Activated CD4-positive, CD25-positive, alpha-beta regulatory T cell (primary cell): ENCODE measurements around the gene EIF1AD.
"Not testable (repeated sequence)": the region's sequence is repeated elsewhere in the genome, so short reads cannot be mapped to it uniquely, and the experiment has no call there.

Experiments
- DNase-seq, 4 experiments: peaks; one replicate each; lab custom pipeline; 2025; lab: John Stamatoyannopoulos, UW

Gene EIF1AD

DNA sequence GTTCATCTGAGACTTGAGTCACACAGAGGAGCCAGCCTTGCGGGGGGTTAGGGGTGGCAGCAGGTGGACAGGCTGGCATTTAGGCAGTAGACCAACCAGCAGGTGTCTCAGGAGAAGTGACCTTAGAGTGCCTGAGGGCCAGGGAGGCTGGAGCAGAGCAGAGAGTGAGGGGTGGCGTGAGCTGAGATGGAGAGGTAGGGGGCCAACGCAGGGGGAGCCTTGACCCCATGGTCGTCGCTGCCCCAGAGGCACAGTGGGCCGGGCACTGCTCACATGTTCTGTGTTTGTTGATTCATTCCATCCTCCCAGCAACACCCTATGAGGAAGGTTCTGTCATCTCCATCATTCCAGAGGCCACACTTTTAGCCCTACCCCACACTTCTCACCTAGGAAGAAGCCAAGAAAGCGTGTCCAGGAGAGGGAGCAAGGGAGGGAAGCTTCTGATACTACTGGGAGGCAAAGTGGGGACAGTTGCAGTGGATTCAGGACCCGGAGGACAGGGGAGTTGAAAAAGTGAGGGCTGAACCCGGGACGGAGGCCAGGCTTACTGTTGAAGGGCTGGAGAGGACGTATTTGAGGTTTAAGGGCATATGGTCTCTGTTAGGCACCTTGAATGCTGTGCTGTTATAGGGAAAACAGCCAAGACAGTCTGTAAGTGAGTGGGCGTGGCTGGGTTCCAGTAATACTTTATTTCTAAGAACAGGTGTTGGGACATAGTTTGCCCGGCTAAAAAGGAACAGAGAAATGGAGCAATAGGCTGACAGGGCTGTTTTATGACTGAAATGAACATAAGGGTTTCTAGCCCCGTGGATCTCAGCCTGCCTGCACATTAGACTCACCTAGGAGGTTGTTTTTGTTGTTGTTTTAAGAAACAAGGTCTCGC is 33.1 kb downstream of the EIF1AD start:
- DNase-seq = no peak

DNA sequence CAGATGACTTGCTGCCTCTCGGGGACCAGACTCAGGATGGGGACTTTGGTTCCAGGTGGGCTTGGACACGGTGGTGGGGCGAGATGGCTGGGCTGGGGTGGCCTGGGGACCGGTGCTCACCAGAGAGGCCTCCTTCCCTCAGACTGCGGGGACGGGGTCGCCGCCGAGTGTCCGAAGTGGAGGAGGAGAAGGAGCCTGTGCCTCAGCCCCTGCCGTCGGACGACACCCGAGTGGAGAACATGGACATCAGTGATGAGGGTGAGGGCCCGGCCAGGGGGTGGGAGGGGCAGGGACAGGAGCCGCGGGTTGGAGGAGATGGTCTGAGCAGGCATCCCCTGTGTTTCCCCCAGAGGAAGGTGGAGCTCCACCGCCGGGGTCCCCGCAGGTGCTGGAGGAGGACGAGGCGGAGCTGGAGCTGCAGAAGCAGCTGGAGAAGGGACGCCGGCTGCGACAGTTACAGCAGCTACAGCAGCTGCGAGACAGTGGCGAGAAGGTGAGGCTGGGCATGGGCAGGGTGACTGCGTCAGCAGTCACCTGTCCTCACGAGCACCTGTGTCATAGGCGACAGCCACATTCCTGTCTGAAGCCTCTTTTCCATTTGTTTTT is 34.5 kb downstream of the EIF1AD start:
- no peak for DNase-seq

DNA sequence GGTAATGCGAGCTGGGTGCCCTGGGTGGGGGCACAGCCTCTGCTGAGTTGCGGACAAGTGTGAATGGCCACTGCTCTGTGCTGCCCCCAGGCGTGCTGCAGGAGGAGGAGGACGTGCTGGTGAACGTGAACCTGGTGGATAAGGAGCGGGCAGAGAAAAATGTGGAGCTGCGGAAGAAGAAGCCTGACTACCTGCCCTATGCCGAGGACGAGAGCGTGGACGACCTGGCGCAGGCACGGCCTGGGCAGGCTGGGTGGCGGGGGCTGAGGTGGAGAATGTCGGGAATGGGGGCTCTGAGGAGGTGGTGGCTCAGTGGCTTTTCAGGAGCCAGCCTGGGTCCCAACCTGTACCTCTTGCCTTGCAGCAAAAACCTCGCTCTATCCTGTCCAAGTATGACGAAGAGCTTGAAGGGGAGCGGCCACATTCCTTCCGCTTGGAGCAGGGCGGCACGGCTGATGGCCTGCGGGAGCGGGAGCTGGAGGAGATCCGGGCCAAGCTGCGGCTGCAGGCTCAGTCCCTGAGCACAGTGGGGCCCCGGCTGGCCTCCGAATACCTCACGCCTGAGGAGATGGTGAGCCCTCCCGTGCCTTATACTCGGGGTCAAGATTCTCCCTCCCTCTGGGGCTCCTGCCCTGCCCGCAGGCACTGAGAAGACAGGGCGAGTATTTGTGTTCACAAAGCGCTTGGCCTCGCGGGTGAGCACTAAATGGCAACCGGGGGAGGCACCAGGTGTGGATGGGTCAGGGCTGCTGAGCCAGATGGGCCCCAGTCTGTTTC is 35.8 kb downstream of the EIF1AD start:
- no peak for DNase-seq

DNA sequence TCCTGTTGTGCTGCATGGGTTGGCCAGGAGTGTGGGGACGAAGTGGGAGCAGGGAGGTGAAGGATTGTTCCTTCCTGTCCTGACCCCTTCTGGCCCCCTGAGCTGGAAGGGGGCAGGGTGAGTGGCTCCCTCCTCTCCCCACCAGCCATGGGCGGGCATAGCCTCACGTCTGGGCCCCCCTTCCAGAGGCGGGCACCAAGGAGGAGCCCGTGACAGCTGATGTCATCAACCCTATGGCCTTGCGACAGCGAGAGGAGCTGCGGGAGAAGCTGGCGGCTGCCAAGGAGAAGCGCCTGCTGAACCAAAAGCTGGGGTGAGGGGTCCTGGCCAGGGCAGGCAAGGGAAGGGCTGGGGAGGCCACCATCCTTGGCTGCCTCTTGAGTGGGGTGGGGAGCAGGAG is 37.1 kb downstream of the EIF1AD start:
- DNase-seq = no peak

DNA sequence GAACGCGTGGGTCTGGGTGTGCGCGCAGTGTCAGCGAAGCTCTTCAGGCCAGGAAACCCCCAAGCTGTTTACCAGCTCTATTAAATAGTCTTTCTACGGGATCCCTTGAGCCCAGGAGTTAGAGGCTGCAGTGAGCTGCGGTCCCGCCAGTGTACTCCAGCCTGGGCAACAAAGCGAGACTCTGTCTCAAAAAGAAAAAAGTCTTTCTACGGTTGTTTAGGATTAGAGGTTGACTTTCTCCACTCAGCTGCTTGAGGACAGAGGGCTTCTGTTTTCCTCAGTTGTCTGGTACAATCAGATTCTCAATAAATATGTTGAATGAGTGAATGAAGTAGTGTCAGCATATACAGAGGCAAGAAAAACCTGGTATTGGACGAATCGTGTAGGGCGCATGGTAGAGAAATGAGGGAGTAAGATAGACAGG is 39.8 kb downstream of the EIF1AD start:
- DNase-seq = no peak

DNA sequence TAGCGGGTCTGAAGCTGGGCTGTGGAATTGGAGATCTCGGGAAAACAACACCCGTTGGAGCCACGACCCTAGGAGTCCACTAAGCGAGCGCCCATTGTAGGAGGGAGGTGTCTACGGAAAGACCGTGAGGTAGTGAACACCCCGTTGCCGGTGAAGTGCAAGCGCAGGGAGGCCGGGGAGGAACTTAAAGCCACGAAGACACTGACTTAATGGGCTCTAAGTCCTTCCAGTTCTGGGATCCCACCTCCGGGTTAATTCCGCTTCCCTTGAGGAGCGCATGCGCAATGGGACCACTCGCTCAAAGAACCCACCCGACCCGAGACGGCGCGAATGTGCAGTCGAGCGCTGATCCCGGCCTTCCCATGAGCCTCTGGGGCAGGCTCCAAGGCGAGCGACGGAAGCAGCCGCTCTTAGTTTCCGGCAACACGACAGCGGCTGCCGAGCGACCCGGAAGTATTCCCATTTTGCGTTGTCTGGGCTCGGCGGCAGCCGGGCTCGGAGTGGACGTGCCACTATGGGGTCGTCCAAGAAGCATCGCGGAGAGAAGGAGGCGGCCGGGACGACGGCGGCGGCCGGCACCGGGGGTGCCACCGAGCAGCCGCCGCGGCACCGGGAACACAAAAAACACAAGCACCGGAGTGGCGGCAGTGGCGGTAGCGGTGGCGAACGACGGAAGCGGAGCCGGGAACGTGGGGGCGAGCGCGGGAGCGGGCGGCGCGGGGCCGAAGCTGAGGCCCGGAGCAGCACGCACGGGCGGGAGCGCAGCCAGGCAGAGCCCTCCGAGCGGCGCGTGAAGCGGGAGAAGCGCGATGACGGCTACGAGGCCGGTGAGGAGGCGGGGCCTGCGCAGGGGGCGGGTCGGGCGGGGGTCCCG is 40.5 kb downstream of the EIF1AD start, which contains the start of gene SART1:
TSS of gene SART1 (plus strand) at position 468 of the 874 bp plus-strand sequence. CDS start at position 515, 47 bp downstream.
- DNase-seq = peak; percentile 79 to 89 (median 86)

DNA sequence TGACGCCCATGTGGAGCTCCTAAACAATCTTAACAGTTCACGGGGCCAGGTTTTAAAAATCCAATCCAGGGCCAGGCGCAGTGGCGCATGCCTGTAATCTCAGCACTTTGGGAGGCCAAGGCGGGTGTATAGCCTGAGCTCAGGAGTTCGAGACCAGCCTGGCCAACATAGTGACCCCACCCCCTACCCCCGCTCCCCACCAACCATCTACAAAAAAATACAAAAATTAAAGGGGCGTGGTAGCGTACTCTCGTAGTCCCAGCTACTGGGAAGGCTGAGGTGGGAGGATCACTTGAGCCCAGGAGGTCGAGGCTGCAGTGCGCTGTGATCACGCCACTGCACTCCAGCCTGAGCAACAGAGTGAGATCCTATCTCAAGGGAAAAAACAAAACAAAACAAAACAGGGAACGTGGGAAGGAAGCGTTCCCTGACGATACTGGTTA is 41.1 kb downstream of the EIF1AD start:
- no peak for DNase-seq

DNA sequence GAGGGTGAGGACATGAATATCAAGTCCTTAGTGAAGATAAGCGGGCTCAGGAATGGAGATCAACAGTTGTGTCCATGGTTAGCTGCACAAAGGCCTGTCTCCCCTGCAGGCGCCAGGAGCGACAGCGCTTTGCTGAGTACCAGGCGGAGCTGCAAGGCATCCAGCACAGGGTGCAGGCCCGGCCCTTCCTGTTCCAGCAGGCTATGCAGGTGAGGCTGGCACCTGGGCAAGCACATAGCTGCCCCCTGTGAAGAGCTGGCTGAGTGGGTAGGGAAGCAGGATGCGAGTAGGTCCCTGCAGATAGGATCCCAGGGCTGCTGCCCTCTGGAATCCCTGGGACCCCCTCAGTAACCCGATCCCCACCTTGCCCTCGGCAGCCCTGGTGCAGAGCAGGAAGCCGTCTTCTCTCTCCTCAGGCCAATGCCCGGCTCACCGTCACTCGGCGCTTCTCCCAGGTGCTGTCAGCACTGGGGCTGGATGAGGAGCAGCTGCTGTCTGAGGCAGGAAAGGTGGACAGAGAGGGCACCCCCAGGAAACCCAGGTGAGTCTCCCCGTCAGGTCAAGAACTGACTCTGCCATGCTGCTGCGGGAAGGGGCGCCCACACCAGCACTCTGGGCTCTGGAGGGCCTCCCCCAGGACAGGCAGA is 43.1 kb downstream of the EIF1AD start:
- no peak for DNase-seq

DNA sequence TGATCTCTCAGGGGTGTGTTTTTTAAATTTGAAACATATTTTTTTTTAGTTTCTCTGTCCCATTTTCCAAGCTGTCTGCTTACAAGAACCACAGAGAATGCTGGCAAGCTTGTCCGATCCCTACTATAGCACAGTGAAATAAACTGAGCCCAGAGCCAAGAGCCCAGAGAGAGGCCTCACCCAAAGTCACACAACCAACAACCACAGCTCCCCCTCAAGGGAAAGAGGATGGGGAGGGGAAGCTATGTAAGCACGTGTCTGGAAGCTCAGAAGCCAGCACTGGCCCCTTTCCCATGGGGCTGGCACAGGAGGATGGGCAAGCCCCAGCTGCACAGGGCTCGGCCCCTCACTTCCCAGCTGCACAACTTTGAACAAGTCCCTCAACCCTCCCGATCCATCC is 43.7 kb downstream of the EIF1AD start:
- no peak for DNase-seq

DNA sequence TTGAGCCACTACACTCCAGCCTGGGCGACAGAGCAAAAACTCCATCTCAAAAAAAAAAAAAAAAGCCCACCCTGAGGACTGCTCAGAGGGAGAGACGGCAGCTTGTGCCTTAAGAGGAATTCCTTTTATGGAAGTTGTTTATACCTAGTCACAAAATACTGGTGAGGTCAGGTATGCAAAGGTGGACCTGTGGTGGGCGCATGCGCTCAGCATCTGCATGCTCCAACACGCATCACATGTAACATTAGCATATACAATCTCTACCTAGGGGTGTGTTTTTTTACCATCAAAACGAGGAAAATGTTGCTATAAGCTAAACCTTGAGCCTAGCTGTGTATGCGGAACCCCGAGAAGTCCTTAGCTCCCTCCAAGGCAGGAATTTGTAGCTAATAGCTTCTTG is 47.2 kb downstream of the EIF1AD start:
- DNase-seq = no peak

DNA sequence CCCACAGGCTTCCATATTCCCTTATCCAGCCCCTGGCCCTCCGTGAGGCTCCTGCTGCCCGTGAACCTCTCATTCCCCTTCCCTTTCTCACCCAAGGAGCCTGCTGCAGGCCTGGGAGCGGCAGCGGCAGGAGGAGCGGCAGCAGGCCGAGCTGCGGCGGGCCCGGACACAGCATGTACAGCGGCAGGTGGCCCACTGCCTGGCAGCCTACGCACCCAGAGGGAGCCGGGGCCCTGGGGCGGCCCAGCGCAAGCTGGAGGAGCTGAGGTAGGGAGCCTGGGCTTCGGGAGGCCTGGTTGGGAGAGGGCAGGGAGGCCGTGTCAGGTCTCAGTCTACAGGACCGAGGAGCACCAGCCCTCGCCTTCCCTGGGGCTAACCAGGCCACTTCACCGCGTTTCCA is 48.5 kb downstream of the EIF1AD start:
- DNase-seq = no peak

DNA sequence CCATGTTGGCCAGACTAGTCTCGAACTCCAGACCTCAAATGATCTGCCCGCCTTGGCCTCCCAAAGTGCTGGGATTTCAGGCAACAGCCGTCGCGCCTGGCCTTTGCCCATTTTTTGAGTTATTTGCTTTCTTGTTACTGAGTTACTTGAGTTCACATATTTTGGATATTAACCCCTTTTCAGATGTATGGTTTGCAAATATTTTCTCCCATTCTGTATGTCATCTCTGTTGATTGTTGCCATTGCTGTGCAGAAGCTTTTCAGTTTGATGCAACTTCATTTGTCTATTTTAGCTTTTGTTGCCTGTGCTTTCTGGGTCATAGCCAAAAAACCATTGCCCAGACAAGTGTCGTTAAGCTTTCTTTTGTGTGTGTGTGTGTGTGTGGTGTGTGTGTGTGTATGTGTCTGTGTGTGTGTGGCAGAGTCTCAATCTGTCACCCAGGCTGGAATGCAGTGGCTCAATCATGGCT is 49.9 kb downstream of the EIF1AD start:
- DNase-seq = no peak

DNA sequence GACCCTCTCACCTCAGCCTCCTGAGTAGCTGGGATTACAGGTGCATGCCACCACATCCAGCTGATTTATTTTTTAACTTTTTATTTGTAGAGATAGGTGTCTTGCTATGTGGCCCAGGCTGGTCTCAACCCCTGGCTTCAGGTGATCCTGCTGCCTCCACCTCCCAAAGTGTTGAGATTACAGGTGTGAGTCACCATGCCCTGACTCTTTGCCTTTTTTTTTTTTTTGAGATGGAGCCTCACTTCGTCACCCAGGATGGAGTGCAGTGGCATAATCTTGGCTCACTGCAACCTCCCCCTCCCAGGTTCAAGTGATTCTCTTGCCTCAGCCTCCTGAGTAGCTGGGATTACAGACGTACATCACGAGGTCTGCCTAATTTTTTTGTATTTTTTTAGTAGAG is 50.3 kb downstream of the EIF1AD start:
- not testable (repeated sequence) for DNase-seq

DNA sequence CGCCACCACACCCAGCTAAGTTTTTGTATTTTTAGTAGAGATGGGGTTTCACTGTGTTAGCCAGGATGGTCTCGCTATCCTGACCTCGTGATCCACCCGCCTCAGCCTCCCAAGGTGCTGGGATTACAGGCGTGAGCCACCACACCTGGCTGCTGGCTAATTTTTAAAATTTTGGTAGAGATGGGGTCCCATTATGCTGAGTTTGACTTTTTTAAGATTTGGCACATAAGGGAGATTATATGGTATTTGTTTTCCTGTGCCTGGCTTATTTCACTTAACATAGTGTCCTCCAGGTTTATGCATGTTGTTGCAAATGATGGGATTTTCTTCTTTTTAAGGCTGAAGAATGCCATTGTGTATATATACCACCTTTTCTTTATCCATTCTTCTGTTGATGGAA is 51.2 kb downstream of the EIF1AD start:
- DNase-seq = not testable (repeated sequence)

DNA sequence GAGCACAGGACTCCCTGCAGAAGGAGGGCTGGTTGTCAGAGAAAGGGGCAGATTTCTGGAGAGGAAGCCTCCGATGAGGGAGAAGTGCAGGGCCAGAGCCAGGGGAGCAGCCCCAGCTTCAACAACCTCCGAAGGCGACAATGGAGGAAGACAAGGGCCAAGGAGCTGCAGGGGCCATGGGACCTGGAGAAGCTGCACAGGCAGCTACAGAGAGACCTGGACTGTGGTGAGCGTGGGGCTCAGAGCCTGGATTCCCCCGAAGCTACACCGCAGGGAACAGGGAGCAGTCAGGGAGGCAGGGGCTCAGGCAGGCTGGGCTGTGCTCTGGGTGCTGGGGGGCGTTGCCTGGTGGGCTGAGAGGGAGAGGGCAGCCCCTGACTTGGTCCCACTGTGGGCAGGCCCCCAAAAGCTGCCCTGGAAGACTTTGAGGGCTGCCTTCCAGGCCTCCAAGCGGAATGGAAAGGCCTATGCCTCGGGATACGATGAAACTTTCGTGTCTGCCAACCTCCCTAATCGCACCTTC is 54.3 kb downstream of the EIF1AD start:
- DNase-seq = no peak

DNA sequence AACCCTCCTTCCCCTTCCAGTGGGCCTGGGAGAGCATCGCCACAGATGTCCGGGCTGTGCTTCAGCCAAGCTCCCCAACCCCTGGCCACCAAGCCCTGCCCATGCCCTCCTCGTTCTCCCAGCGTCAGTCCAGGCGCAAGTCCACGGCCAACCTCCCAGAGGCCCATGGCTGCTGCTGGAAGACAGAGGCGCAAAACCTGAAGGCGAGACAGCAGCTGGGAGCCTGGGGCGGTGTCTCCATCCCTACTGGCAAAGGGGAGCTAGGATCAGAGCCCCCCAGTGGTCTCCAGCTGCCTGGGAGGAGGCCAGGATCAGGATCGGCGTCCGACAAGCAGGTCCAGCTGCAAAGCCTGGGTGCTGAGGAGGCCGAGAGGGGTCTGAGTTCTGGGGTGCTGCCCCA is 54.8 kb downstream of the EIF1AD start:
- DNase-seq = no peak

DNA sequence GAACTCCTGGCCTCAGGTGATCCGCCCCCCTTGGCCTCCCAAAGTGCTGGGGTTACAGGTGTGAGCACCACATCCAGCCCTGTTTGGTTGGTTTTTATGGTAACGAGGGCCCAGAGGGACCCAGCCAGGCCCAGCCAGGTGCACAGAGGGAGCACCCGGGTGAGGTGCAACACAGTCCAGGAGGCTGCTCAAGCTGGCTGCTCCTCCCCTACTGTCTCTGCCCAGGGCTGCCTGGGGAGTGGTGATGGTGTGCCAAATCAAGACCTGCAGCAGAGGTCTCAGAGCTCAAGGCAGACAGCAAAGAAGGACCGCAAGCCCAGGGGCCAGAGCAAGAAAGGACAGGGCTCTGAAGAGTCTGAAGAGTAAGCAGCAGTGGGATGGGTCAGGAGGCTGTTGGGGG is 55.3 kb downstream of the EIF1AD start:
- DNase-seq = no peak
